ENCODE results near the gene CETN3. TPM values are rescaled to one million over a fixed set of nuclear protein-coding genes. Genes with fewer than 3 reads are reported as not detected.

The CETN3 gene
- 9.4 and 12.5 TPM in 2 replicates for total RNA-seq

GRCh38 chr5:90409318-90410177 is at the start of gene CETN3:
Gene CETN3, minus strand, starts transcription at chr5:90409756. Its CDS starts 95 bp downstream, at chr5:90409661.

Other genes starting within 250 kb of the CETN3 start
- 4.2 and 4.7 TPM in 2 replicates for gene MBLAC2, start 65.0 kb upstream of the CETN3 start, total RNA-seq
- 16.7 and 21.2 TPM in 2 replicates for gene POLR3G, start 65.1 kb upstream of the CETN3 start, total RNA-seq
- gene LYSMD3, start 119.8 kb upstream of the CETN3 start, total RNA-seq = 17.9 and 19.1 TPM in 2 replicates
- not detected in 2 replicates for gene ADGRV1, start 149.0 kb upstream of the CETN3 start, total RNA-seq